Activated CD8-positive, alpha-beta memory T cell treated with anti-CD3 and anti-CD28 coated beads, Interleukin-2, amount 50 U/mL, for 24 hours (primary cell): ENCODE results near the gene GNGT2.
A peak's percentile ranks its signal among the peaks of the same experiment; 100 is the strongest.
"Not testable (repeated sequence)": the region's sequence is repeated elsewhere in the genome, so short reads cannot be mapped to it uniquely, and the experiment has no call there.

ENCODE experiments used
- DNase-seq: peaks from one replicate; pipeline ENCODE4 v3.0.0-alpha.2; 2020; ENCODE audit errors: extremely low read depth

Gene GNGT2

DNA sequence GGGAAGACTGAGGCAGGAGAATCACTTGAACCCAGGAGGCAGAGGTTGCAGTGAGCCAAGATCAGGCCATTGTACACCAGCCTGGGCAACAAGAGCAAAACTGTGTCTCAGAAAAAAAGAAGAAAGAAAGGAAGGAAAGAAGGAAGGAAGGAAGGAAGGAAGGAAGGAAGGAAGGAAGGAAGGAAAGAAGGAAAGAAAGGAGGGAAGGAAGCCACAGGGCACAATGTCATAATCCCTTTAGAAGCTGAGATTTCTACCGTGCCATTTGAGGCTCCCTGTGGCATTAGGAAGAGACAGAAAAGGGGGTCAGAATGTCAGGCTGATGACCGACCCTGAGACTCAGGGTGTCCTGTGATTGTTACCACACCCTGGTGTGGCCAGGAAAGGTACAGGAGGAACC lies 6.6 kb downstream of the GNGT2 start:
- no peak for DNase-seq

DNA sequence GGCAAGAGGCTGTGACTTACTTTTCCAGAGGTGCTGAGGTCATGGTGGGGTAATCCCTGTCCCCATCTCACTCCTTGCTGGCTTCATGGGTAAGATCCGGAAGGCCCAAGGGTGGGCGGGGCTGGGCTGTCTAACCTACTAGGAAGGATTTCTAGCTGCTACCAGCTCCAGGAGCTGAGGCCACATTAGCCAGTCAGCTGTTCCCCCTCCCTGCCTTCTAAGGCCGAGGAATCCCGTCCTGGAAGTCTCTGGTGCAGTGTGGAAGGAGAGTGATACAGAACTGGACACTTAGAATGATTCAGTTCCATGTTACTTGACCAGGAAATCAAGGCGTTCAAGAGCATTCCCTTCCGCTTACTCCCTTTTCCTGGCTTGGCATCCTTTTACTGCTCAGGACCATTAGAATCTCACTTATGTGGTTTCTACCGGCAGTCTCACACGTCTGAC lies 8.9 kb downstream of the GNGT2 start:
- DNase-seq = no peak

GRCh38 chr17:49200423-49201083 lies 9.8 kb downstream of the GNGT2 start:
- DNase-seq = no peak

- DNase-seq = no peak
Measured at GRCh38 chr17:49198211-49198610, 12.2 kb downstream of the GNGT2 start.

- DNase-seq = no peak
Measured at GRCh38 chr17:49197346-49197998, 12.9 kb downstream of the GNGT2 start.

- DNase-seq = no peak
Measured at GRCh38 chr17:49196520-49196919, 13.9 kb downstream of the GNGT2 start.

DNA sequence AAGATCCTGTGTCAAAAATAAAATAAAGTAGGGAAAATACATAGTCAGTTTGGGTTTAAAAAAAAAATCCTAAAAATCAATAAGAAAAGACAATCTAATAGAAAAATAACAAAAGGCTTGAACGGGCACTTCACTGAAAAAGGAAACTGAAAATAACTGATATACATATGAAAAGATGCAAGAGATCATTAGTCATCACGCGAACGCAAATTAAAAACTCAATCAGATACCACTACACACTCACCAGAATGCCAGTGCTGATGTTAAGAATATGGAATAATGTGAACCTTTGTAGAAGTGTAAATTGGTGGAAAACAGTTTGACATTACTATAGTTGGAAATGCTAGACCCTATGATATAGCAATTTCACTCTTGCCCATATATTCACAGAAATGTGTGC lies 14.6 kb downstream of the GNGT2 start:
- no peak for DNase-seq

DNA sequence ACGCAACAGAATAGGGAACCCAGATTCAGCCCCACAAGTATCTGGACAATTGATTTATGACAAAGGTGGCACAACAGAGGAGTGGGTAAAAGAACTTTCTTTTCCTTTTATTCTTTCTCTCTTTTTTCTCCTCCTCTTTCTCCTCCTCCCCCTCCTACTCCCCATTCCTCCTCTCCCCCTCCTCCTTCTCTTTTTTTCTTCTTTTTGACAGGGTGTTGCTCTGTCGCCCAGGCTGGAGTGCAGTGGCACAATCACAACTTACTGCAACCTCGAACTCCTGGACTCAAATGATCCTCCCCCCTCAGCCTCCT lies 16.1 kb downstream of the GNGT2 start:
- DNase-seq = no peak

- no peak for DNase-seq
Measured at GRCh38 chr17:49193513-49194296, 16.7 kb downstream of the GNGT2 start.

DNA sequence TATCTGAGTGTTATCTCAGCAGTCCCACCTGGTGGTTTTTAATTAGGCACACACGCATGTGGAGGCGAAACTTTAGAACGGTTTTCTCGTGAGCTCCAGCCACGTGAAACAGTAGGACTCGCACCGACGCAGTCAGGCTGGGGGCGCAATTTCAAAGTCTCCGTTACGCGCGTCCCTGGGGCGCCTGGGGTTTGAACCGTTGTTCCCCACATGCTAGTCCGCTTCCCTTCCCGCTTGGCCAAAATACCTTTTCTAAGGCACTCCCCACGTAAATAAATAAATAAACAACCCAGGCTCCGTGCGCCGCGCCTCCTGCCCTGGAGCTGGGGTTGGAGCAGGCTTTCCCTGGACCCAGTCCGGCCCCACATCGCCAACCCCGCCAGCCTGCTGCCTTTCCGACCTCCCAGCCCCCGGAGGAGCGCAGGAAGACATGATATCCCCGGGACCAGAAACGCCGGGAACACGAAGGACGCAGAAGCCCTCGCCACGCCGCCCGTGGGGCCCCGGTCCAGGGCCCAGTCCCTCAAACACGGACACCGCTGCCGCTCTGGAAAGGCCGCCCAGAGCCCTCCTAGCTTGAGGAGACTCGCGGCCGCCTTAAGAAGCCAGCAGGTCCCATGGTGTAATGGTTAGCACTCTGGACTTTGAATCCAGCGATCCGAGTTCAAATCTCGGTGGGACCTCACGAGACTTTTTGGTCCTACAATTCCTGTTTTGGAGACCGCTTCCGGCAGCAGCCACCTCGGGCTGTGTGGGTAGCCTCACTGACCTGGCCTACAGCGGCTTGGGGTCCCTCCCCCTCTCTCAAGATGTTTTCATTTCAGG lies 18.2 kb downstream of the GNGT2 start:
- peak; percentile 85 for DNase-seq

DNA sequence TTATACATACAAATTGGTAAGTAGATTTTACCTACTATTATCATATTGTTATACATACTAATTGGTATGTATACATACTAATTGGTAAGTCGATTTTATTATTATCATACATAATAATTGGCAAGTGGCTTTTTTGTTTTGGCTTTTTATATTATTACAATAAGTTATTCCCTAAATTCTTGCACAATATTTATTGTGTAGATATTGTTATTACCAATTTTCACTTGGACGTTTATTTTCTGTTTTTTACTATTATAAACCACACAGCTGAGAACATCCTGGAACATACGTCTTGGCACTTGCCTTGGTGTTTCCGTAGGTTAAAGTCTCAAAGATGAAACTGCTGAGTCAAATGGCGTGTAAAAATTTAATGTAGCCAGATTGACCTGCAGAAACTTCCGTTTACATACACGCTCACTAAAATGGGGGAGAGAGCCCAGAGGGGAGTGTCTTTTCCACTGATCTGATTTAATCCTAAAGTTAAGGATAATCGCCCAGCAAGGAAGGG lies 18.9 kb downstream of the GNGT2 start:
- DNase-seq = no peak

DNA sequence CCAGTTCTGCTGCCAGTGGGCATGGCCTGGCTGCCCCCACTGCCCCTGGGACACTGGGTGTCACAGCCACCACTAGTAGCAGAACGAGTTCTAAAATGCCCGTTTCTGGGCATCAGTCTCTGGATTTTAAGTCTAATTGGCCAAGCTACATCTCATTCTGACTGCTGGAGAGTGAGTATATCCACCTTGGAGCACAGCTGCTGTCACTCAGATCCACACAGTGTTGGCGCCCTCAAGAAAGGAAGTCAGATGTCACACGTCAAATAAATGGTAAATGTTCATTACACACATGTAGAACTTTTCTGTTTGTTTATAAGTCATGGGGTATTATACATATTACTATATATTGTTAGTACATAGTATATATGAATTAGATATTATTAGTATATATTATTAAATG lies 19.4 kb downstream of the GNGT2 start:
- no peak for DNase-seq

DNA sequence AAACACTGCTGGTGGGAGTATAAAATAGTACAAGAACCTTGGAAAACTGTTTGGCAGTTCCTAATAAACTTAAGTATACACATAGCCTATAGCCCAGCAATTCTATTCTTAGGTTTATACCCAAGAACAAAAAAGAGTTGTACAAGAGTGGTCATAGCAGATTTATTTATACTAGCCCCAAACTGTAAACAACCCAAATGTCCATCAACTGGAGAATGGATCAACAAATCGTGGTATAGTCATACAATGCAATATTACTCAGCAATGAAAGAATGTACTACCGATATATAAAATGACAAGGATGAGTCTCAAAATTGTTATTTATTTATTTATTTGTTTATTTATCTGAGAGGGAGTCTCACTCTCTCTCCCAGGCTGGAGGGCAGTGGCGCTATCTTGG lies 23.1 kb downstream of the GNGT2 start:
- no peak for DNase-seq

DNA sequence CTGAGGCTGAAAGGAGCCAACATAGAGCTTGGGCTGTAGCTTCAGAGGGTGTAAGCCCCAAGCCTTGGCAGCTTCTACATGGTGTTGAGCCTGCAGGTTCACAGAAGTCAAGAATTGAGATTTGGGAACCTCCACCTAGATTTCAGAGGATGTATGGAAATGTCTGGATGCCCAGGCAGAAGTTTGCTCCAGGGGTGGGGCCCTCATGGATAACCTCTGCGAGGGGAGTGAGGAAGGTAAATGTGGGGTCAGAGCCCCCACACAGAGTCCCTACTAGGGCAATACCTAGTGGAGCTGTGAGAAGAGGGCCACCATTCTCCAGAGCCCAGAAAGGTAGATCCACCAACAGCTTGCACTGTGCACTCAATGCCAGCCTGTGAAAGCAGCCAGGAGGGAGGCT lies 25.0 kb downstream of the GNGT2 start:
- DNase-seq = not testable (repeated sequence)

DNA sequence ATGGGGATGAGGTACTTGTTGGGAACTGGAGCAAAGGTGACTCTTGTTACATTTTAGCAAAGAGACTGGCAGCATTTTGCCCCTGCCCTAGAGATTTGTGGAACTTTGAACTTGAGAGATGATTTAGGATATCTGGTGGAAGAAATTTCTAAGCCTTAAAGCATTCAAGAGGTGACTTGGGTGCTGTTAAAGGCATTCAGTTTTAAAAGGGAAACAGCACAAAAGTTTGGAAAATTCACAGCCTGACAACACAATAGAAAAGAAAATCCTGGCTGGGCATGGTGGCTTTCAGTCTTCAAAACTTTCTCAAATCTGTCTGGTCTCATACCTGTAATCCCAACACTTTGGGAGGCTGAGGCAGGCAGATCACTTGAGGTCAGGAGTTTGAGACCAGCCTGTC lies 25.9 kb downstream of the GNGT2 start:
- not testable (repeated sequence) for DNase-seq

GRCh38 chr17:49183801-49184200 lies 26.6 kb downstream of the GNGT2 start:
- DNase-seq = no peak

DNA sequence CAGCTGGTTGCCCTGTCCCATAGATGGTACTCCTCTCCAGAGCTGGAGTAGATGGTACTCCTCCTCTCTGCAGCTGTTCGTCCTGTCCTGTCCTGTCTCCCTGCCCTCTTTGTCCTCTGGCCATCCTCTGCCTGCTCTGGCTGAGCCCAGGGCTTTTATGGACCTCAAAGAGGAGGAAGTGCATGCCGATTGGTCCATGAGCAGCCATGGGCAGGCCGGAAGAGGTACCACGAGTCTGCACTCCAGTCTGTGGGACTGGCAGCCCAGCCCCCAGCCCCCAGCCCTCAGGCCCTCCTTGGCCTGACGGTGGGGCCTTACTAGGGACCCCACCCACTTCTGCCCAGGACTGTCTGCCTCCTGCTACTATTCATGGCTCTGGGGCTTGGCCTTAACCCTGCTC lies 27.0 kb downstream of the GNGT2 start:
- no peak for DNase-seq

GRCh38 chr17:49180998-49181635 lies 29.3 kb downstream of the GNGT2 start:
- no peak for DNase-seq

- DNase-seq = peak; percentile 20
Measured at GRCh38 chr17:49180303-49180702, 30.1 kb downstream of the GNGT2 start.

DNA sequence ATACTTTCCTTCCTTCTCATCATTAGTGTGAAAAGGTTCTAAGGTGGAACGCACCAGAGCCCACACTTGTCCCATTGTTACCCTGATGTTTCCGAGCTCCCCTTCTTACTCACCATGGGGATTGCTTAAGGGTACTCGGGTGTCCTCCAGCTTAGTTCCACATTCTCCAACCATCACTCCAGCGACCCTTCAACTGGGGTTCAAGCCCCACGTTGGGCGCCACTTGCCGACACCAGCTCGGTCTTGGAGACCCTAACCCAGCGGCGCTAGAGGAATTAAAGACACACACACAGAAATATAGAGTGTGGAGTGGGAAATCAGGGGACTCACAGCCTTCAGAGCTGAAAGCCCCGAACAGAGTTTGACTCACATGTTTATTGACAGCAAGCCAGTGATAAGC lies 34.4 kb downstream of the GNGT2 start:
- not testable (repeated sequence) for DNase-seq

DNA sequence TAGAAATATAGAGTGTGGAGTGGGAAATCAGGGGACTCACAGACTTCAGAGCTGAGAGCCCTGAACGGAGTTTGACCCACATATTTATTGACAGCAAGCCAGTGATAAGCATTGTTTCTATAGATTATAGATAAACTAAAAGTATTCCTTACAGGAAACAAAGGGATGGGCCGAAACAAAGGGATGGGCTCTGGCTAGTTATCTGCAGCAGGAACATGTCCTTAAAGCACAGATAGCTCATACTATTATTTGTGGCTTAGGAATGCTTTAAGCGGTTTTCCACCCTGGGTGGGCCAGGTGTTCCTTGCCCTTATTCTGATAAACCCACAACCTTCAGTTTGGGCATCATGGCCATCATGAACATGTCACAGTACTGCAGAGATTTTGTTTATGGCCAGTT lies 39.7 kb downstream of the GNGT2 start:
- not testable (repeated sequence) for DNase-seq
